Ovary (tissue), 9 donors: Measurements from ENCODE around the gene TIMM22. TPM values are rescaled to one million over a fixed set of nuclear protein-coding genes. Genes with fewer than 3 reads are reported as not detected.

Experiments
- DNase-seq, 5 donors: peaks; one replicate each; pipeline ENCODE4 v3.0.0-alpha.2; 2019 to 2020
- H3K27ac ChIP-seq, 2 donors: fragments of 200-600 bp; one replicate each; pipeline versions ENCODE4 v1.5.1 to v1.8.0; 2019 to 2022
- H3K27me3 ChIP-seq: fragments of 200-600 bp; one replicate; pipeline ENCODE4 v1.8.0; 2022
- H3K36me3 ChIP-seq: fragments of 200-600 bp; sonication (generic); one replicate; pipeline ENCODE4 v1.5.1; 2019
- H3K4me1 ChIP-seq: one replicate; pipeline ENCODE4 v1.8.1; 2013; ENCODE audit warnings: mild to moderate bottlenecking, moderate library complexity; ENCODE audit not compliant: insufficient read depth
- H3K4me3 ChIP-seq: fragments of 200-600 bp; sonication (generic); one replicate; pipeline ENCODE4 v1.5.1; 2017
- H3K9me3 ChIP-seq, 2 donors: fragments of 200-600 bp in 1 of 2; sonication (generic) in 1 of 2; one replicate each; pipeline versions ENCODE4 v1.5.1 to v1.8.1; 2013 to 2019; ENCODE audit warnings: mild to moderate bottlenecking in 1 of 2, moderate library complexity in 1 of 2
- CTCF ChIP-seq, 3 donors: fragments of 450-650 bp in 2 of 3; fragments of 200-600 bp in 1 of 3; IDR thresholded peaks; one replicate each; pipeline versions ENCODE4 v1.5.1 to v1.8.0; 2016 to 2022; ENCODE audit warnings: antibody characterized with exemption in 3 of 3, mild to moderate bottlenecking in 1 of 3
- EP300 ChIP-seq: sonication (generic); formaldehyde crosslinking; IDR thresholded peaks from one replicate; pipeline ENCODE4 v1.6.1; 2017; ENCODE audit warnings: antibody characterized with exemption
- POLR2A ChIP-seq: fragments of 450-650 bp; IDR thresholded peaks from one replicate; pipeline ENCODE4 v1.6.1; 2017; ENCODE audit warnings: antibody characterized with exemption, mild to moderate bottlenecking, moderate library complexity
- WGBS, 3 donors: extraction: QIAGEN DNeasy Blood & Tissue Kit in 1 of 3; methylation state at CpG; one replicate each; pipeline versions ENCODE4 v1.1.5 to v1.1.7; 2013 to 2017; 5-methylcytosine and 5-hydroxymethylcytosine counted together
- intact Hi-C, 4 donors: fragments of 100-400 bp; cut with DNase I; formaldehyde crosslinking; loops; one replicate each; pipeline versions ENCODE4 v1.11.0 to v1.15.1; 2022 to 2023
- polyA plus RNA-seq, 2 donors: library from polyadenylated mRNA; stranded (reverse); fragments of 200-250 nt in 1 of 2; fragments of 350-450 nt in 1 of 2; fragmentation: Illumina TruSeq in 1 of 2; extraction: RNeasy Lipid Tissue Mini Kit (QIAGEN cat#74804) in 1 of 2; gene quantifications; one replicate each; pipeline ENCODE4 v1.2.3, GENCODE V29; 2013 to 2014
- total RNA-seq, 7 donors: library from RNA; depleted of rRNA in 2 of 7; stranded (reverse); fragments of >200 nt in 2 of 7; fragmentation: NEBNext Ultra II Directional in 3 of 7; extraction: Animal tissue kit (Norgen Biotek cat#: 25700) in 3 of 7; gene quantifications; one replicate each; pipeline versions ENCODE4 v1.1.0 to v1.2.4, GENCODE V29; 2016 to 2023
- donor health status: DM: no; HTN: no; CAD: no; lungs with moderate emphysema.
- donor health status: DM: no; HTN: no; CAD: no.
- donor health status: Bipolar disorder and iron deficiency.
- donor health status: DM: yes; HTN: yes; CAD: no.
- donor health status: DM: no; HTN: no; CAD: no.
- donor health status: DM: yes; HTN: yes; CAD: no.

Gene TIMM22
- total and polyA plus RNA-seq, 9 donors, result 7.9 to 15.1 (median 11.3) TPM

- TF ChIP-seq EP300 (no peak), POLR2A (no peak), CTCF (IDR thresholded peaks at IDR 0.05) (no peak)
- Histone ChIP-seq H3K4me3 (no peak overlapping the region), H3K9me3 (no peaks in the 10 kb centered on the region), H3K4me1 (peaks cover 22% of the 10 kb centered on the region), H3K36me3 (no peaks in the 10 kb centered on the region), H3K27ac (peak overlapping the region in 1 of 2 donors; percentile 68), H3K27me3 (no peaks in the 10 kb centered on the region)
- intact Hi-C loops, result loop anchor here in 1 of 4 donors (5.0 kb wide), 1 partner anchor 42 kb away; no protein-coding TSS in a partner anchor
- DNase-seq, result peak; percentile 79 to 89 (median 87)
- WGBS, 3 donors, result 10 to 25% (median 14%) methylated on average over 23 of the region's 23 CpGs
These were observed 8.5 kb downstream of the TIMM22 start for GRCh38 chr17:1005361-1005946.

GRCh38 chr17:1006054-1006453, 9.1 kb downstream of the TIMM22 start:
- intact Hi-C loops, result loop anchor here in 1 of 4 donors (5.0 kb wide), 1 partner anchor 41 kb away; no protein-coding TSS in a partner anchor

GRCh38 chr17:1007310-1008007, 10.5 kb downstream of the TIMM22 start:
- Histone ChIP-seq H3K4me1 (peaks cover 22% of the 10 kb centered on the region), H3K4me3 (no peak overlapping the region), H3K9me3 (no peaks in the 10 kb centered on the region), H3K27me3 (no peaks in the 10 kb centered on the region), H3K27ac (peak overlapping the region; percentile 28 to 62), H3K36me3 (no peaks in the 10 kb centered on the region)
- 82 to 90% (median 85%) methylated on average over 16 of the region's 16 CpGs for WGBS, 3 donors
- TF ChIP-seq POLR2A (no peak), CTCF (IDR thresholded peaks at IDR 0.05) (no peak), EP300 (no peak)
- intact Hi-C loops, result loop anchor here in 1 of 4 donors (5.0 kb wide), 1 partner anchor 40 kb away; no protein-coding TSS in a partner anchor
- DNase-seq, result no peak

More at GRCh38 chr17:1006054-1006453, 9.1 kb downstream of the TIMM22 start:
- no peaks in the 10 kb centered on the region for H3K9me3 ChIP-seq
- H3K36me3 ChIP-seq, result no peaks in the 10 kb centered on the region
- TF ChIP-seq POLR2A (no peak), CTCF (IDR thresholded peaks at IDR 0.05) (no peak), EP300 (no peak)
- no peak for DNase-seq
- H3K27ac ChIP-seq, result peak overlapping the region; percentile 52 to 68
- peaks cover 22% of the 10 kb centered on the region for H3K4me1 ChIP-seq
- 67 to 79% (median 72%) methylated on average over 16 of the region's 16 CpGs for WGBS, 3 donors
- no peaks in the 10 kb centered on the region for H3K27me3 ChIP-seq
- H3K4me3 ChIP-seq, result no peak overlapping the region

- TF ChIP-seq CTCF (IDR thresholded peaks at IDR 0.05), result no peak
- no peak for TF ChIP-seq POLR2A
- no peak for TF ChIP-seq EP300
- Histone ChIP-seq H3K9me3 (no peaks in the 10 kb centered on the region), H3K4me3 (no peak overlapping the region), H3K27ac (peak overlapping the region; percentile 28 to 62), H3K27me3 (no peaks in the 10 kb centered on the region), H3K36me3 (no peaks in the 10 kb centered on the region), H3K4me1 (peaks cover 20% of the 10 kb centered on the region)
- intact Hi-C loops, result loop anchor here in 1 of 4 donors (5.0 kb wide), 1 partner anchor 39 kb away; no protein-coding TSS in a partner anchor
- DNase-seq, result peak in 3 of 5 donors; percentile 18 to 77 (median 58)
- 55 to 73% (median 59%) methylated on average over 21 of the region's 21 CpGs for WGBS, 3 donors
These were observed 11.3 kb downstream of the TIMM22 start for GRCh38 chr17:1008008-1008761.
